HG03135 (cell line): Measurements from ENCODE around the gene MLLT10.
"Not testable (repeated sequence)": the region's sequence is repeated elsewhere in the genome, so short reads cannot be mapped to it uniquely, and the experiment has no call there.

ENCODE experiments used
- ATAC-seq: cut with Tn5 transposase; IDR thresholded peaks from one replicate; pipeline ENCODE4 v1.9.1; 2021; ENCODE audit warnings: mild to moderate bottlenecking, moderate library complexity; ENCODE audit not compliant: unreplicated experiment

The MLLT10 gene

GRCh38 chr10:21628645-21629044 lies 94.6 kb downstream of the MLLT10 start:
- ATAC-seq, result not testable (repeated sequence)

GRCh38 chr10:21634599-21635365 lies 100.8 kb downstream of the MLLT10 start:
- ATAC-seq, result no peak

GRCh38 chr10:21637795-21638194 lies 103.8 kb downstream of the MLLT10 start:
- ATAC-seq, result no peak

GRCh38 chr10:21638681-21639080 lies 104.6 kb downstream of the MLLT10 start:
- no peak for ATAC-seq

GRCh38 chr10:21648040-21648439 lies 114.0 kb downstream of the MLLT10 start:
- ATAC-seq, result no peak

GRCh38 chr10:21649454-21649872 lies 115.4 kb downstream of the MLLT10 start:
- ATAC-seq, result no peak

- no peak for ATAC-seq
Observed at GRCh38 chr10:21650353-21650752, 116.3 kb downstream of the MLLT10 start.

GRCh38 chr10:21655236-21655635 lies 121.2 kb downstream of the MLLT10 start:
- ATAC-seq, result no peak

GRCh38 chr10:21655687-21656086 lies 121.7 kb downstream of the MLLT10 start:
- no peak for ATAC-seq

- no peak for ATAC-seq
Observed at GRCh38 chr10:21661087-21661486, 127.1 kb downstream of the MLLT10 start.

- ATAC-seq, result no peak
Observed at GRCh38 chr10:21661935-21662334, 127.9 kb downstream of the MLLT10 start.

GRCh38 chr10:21662635-21663034 lies 128.6 kb downstream of the MLLT10 start:
- no peak for ATAC-seq

GRCh38 chr10:21668831-21669230 lies 134.8 kb downstream of the MLLT10 start:
- no peak for ATAC-seq

GRCh38 chr10:21670391-21670790 lies 136.4 kb downstream of the MLLT10 start:
- ATAC-seq, result no peak

- no peak for ATAC-seq
Observed at GRCh38 chr10:21673668-21674067, 139.6 kb downstream of the MLLT10 start.

- ATAC-seq, result no peak
Observed at GRCh38 chr10:21675157-21675796, 141.2 kb downstream of the MLLT10 start.

GRCh38 chr10:21677551-21677950 lies 143.5 kb downstream of the MLLT10 start:
- no peak for ATAC-seq

- ATAC-seq, result no peak
Observed at GRCh38 chr10:21681156-21681555, 147.1 kb downstream of the MLLT10 start.

- ATAC-seq, result no peak
Observed at GRCh38 chr10:21687266-21688008, 153.4 kb downstream of the MLLT10 start.

GRCh38 chr10:21688009-21688332 lies 153.9 kb downstream of the MLLT10 start:
- ATAC-seq, result no peak

GRCh38 chr10:21688870-21689269 lies 154.8 kb downstream of the MLLT10 start:
- no peak for ATAC-seq

GRCh38 chr10:21689881-21690280 lies 155.8 kb downstream of the MLLT10 start:
- no peak for ATAC-seq
